ENCODE measurements around the gene PRKAG1. TPM values are rescaled to one million over a fixed set of nuclear protein-coding genes. Genes with fewer than 3 reads are reported as not detected.

Gene PRKAG1
- total and polyA plus RNA-seq, 4 donors: 15.5 to 31.5 (median 20.9) TPM

DNA sequence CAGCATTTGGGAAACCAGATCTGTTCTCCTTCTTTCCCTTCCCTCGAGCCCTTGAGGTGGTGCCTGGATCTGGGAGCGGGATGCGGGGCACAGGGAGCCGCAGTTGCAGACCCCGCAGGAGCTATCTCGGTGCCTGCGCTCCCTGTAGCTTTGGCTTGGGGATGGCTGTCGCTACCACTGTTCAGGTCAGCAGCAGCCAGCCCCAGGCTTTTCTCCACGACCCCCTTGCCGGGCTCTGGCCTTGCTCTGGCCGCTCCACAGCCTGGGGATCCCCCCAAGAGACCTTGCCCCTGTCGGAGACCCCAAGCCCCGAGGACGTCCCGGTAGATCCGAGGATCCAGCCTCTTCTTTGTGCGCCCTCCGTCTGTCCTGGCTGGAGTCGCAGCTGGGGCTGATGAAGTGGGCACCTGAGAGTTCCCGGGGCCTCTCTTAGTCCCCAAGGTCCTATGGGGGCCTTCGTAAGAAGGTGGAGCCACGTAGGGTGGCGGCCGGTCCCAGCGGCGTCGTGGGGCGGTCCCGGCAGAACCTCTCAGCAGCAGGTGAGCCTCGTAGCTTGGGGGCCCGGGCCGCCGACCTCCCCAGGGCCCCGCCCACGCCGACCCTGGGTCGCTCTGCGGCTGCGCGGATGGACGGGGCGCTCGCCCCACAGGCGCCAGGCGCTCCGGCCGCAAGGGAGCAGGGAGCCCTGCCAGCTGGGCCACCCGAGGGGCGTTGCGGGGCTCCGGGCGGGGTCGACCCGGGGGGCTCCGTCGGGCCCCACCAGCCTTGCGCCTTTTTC lies 20.7 kb downstream of the PRKAG1 start:
- Histone ChIP-seq H3K9ac (ENCODE audit: low read depth in 1 of 2, low read length in 2 of 2) (no peak overlapping the region), H3K36me3 (ENCODE audit: control insufficient read depth in 4 of 4, insufficient read depth in 3 of 4, low read depth in 1 of 4, low read length in 3 of 4) (peaks cover 2 to 18% (median 12%) of the 10 kb centered on the region in 4 donors), H3K9me3 (ENCODE audit: control insufficient read depth in 4 of 4, low read length in 3 of 4) (no peaks in the 10 kb centered on the region), H3K4me3 (ENCODE audit: low read depth in 1 of 3, low read length in 3 of 3) (peak overlapping the region in 2 of 3 donors; percentile 11 to 51), H3K27me3 (ENCODE audit: control insufficient read depth in 4 of 4, insufficient read depth in 4 of 4, low read length in 3 of 4) (peaks cover 0 to 4% (median under 1%) of the 10 kb centered on the region in 4 donors), H3K27ac (ENCODE audit: low read depth in 1 of 2, low read length in 2 of 2) (no peak overlapping the region), H3K4me1 (ENCODE audit: control insufficient read depth in 4 of 4, insufficient read depth in 4 of 4, low read length in 3 of 4) (peaks cover 20 to 41% (median 32%) of the 10 kb centered on the region in 4 donors)
- TF ChIP-seq FOXA1 (IDR thresholded peaks at IDR 0.05) (no peak), HNF4A (conservative IDR thresholded peaks at IDR 0.05) (no peak), RXRA (IDR thresholded peaks at IDR 0.05) (no peak), TAF1 (conservative IDR thresholded peaks at IDR 0.05) (no peak), GABPA (IDR thresholded peaks at IDR 0.05 in 1 of 2, conservative IDR thresholded peaks at IDR 0.05 in 1 of 2) (no peak), FOXA2 (IDR thresholded peaks at IDR 0.05) (no peak), HNF4G (IDR thresholded peaks at IDR 0.05) (no peak), EGR1 (IDR thresholded peaks at IDR 0.05; ENCODE audit: low read depth in 2 of 2) (no peak)
- TF ChIP-seq, protein P1, sequence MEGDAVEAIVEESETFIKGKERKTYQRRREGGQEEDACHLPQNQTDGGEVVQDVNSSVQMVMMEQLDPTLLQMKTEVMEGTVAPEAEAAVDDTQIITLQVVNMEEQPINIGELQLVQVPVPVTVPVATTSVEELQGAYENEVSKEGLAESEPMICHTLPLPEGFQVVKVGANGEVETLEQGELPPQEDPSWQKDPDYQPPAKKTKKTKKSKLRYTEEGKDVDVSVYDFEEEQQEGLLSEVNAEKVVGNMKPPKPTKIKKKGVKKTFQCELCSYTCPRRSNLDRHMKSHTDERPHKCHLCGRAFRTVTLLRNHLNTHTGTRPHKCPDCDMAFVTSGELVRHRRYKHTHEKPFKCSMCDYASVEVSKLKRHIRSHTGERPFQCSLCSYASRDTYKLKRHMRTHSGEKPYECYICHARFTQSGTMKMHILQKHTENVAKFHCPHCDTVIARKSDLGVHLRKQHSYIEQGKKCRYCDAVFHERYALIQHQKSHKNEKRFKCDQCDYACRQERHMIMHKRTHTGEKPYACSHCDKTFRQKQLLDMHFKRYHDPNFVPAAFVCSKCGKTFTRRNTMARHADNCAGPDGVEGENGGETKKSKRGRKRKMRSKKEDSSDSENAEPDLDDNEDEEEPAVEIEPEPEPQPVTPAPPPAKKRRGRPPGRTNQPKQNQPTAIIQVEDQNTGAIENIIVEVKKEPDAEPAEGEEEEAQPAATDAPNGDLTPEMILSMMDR (IDR thresholded peaks at IDR 0.05; ENCODE audit: low read depth, low read length, missing input control): no peak
- TF ChIP-seq, protein P2, sequence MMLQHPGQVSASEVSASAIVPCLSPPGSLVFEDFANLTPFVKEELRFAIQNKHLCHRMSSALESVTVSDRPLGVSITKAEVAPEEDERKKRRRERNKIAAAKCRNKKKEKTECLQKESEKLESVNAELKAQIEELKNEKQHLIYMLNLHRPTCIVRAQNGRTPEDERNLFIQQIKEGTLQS (IDR thresholded peaks at IDR 0.05): no peak
- WGBS: 3% methylated on average over 57 of the region's 57 CpGs
- DNase-seq (ENCODE audit: low spot score): no peak

DNA sequence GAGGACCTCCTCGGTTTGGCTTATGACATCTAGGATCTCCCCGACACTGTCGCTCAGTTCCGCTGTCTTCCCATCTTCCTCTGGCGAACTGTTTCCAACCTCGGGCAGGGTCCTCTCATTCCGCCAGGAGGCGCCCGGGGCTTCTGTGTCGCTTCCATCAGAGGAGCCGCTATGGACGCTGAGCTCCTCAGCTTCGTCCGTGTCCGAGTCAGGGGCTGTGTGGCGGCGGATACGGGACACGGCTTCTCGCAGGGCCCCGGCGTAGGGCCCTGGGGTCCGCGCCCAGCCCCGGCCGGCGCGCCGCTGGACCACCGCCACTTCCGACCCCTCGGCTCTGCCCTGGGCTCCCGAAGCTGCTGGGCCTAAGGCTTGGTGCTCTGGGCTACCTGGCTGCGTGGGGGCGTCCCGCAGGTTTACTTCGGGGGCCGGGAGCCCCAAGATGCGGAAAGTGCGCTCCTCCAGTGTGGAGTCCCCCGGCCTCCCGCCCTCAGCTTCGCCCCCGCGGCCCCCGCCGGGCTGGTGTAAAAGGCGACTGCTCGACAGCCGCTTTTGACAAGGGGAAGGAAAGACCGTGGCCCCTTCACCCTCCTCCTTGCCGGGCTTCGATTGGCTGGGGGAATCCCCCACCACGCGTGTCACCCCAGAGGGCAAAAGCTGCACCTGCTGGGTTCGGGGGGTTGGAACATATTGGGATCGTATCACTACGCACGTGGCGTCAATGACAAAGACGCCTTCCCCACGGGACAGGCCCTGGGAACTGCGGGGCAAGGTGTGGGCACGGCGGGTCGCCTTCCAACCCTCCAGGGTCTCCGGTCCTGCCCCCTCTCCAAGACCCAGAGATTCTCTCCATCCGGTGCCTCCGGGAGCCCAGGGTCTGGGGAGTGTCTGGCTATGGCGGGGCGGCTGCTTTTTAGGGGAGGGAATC lies 21.5 kb downstream of the PRKAG1 start:
- H3K4me1 ChIP-seq (ENCODE audit: control insufficient read depth in 4 of 4, insufficient read depth in 4 of 4, low read length in 3 of 4): peaks cover 20 to 41% (median 32%) of the 10 kb centered on the region in 4 donors

More for the DNA sequence above, 21.5 kb downstream of the PRKAG1 start:
- WGBS: 7% methylated on average over 71 of the region's 71 CpGs
- DNase-seq (ENCODE audit: low spot score): peak; percentile 76
- Histone ChIP-seq H3K4me3 (ENCODE audit: low read depth in 1 of 3, low read length in 3 of 3) (peak overlapping the region in 2 of 3 donors; percentile 38 to 39), H3K9ac (ENCODE audit: low read depth in 1 of 2, low read length in 2 of 2) (peak overlapping the region in 1 of 2 donors; percentile 36), H3K27ac (ENCODE audit: low read depth in 1 of 2, low read length in 2 of 2) (no peak overlapping the region), H3K36me3 (ENCODE audit: control insufficient read depth in 4 of 4, insufficient read depth in 3 of 4, low read depth in 1 of 4, low read length in 3 of 4) (peaks cover 0 to 9% (median 5%) of the 10 kb centered on the region in 4 donors), H3K27me3 (ENCODE audit: control insufficient read depth in 4 of 4, insufficient read depth in 4 of 4, low read length in 3 of 4) (peaks cover 0 to 4% (median 0%) of the 10 kb centered on the region in 4 donors), H3K9me3 (ENCODE audit: control insufficient read depth in 4 of 4, low read length in 3 of 4) (no peaks in the 10 kb centered on the region)
- TF ChIP-seq HNF4A (conservative IDR thresholded peaks at IDR 0.05): no peak
- TF ChIP-seq, protein P3, sequence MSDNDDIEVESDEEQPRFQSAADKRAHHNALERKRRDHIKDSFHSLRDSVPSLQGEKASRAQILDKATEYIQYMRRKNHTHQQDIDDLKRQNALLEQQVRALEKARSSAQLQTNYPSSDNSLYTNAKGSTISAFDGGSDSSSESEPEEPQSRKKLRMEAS (IDR thresholded peaks at IDR 0.05): no peak
- TF ChIP-seq RAD21 (IDR thresholded peaks at IDR 0.05): peak; percentile 65 to 73
- TF ChIP-seq EGR1 (IDR thresholded peaks at IDR 0.05; ENCODE audit: low read depth in 2 of 2): no peak
- TF ChIP-seq HNF4G (IDR thresholded peaks at IDR 0.05): no peak
- no peak for TF ChIP-seq YY1 (IDR thresholded peaks at IDR 0.05)
- no peak for TF ChIP-seq SP1 (IDR thresholded peaks at IDR 0.05)
- TF ChIP-seq, protein P2 (IDR thresholded peaks at IDR 0.05): no peak
- TF ChIP-seq, protein P1 (IDR thresholded peaks at IDR 0.05; ENCODE audit: low read depth, low read length, missing input control): peak; percentile 65
- TF ChIP-seq, protein P4, sequence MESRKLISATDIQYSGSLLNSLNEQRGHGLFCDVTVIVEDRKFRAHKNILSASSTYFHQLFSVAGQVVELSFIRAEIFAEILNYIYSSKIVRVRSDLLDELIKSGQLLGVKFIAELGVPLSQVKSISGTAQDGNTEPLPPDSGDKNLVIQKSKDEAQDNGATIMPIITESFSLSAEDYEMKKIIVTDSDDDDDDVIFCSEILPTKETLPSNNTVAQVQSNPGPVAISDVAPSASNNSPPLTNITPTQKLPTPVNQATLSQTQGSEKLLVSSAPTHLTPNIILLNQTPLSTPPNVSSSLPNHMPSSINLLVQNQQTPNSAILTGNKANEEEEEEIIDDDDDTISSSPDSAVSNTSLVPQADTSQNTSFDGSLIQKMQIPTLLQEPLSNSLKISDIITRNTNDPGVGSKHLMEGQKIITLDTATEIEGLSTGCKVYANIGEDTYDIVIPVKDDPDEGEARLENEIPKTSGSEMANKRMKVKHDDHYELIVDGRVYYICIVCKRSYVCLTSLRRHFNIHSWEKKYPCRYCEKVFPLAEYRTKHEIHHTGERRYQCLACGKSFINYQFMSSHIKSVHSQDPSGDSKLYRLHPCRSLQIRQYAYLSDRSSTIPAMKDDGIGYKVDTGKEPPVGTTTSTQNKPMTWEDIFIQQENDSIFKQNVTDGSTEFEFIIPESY (IDR thresholded peaks at IDR 0.05): no peak
- TF ChIP-seq FOXA2 (IDR thresholded peaks at IDR 0.05): no peak

All from liver (tissue), 9 donors.